ENCODE results near the gene GRK2.

DNA sequence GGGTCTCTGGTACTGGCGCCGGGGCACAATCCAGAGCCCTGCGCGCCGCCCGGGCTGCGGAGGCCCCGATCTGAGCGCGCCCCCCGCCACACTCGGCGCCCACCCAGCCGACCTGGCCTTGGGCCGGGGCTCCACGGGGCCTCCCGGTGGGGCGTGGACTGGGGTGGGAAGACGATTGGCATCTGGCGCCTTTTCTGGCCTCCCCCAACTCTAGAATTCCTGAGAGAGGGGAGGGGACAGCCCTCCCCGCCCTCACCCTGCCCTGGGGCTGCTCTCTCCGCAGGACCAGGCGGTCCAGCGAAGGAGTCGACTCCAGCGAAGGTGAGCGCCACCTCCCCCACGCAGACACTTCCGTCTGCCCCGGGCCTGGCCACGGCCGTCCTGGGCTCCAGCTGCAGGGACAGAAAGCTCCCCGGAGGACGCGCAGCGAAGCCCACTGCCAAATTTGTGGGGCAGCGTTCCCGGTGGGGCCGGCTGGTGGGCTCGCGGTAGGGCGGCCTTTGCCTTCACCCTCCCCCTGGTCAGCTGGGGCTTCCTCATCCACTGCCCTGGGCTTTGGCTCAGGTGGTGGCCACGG is 37.6 kb downstream of the GRK2 start:
- TF ChIP-seq, protein P1, sequence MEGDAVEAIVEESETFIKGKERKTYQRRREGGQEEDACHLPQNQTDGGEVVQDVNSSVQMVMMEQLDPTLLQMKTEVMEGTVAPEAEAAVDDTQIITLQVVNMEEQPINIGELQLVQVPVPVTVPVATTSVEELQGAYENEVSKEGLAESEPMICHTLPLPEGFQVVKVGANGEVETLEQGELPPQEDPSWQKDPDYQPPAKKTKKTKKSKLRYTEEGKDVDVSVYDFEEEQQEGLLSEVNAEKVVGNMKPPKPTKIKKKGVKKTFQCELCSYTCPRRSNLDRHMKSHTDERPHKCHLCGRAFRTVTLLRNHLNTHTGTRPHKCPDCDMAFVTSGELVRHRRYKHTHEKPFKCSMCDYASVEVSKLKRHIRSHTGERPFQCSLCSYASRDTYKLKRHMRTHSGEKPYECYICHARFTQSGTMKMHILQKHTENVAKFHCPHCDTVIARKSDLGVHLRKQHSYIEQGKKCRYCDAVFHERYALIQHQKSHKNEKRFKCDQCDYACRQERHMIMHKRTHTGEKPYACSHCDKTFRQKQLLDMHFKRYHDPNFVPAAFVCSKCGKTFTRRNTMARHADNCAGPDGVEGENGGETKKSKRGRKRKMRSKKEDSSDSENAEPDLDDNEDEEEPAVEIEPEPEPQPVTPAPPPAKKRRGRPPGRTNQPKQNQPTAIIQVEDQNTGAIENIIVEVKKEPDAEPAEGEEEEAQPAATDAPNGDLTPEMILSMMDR (conservative IDR thresholded peaks at IDR 0.05 in 1 of 2, IDR thresholded peaks at IDR 0.05 in 1 of 2; ENCODE audit: extremely low read depth in 1 of 2, insufficient read depth in 1 of 2, low read depth in 1 of 2, low read length in 2 of 2): no peak
- no peak for TF ChIP-seq EZH2 (IDR thresholded peaks at IDR 0.05; ENCODE audit: borderline replicate concordance, low read length)

All from mammary epithelial cell (primary cell).